GM12873 (cell line): ENCODE measurements around the gene SLC10A2.

Experiments used
- CTCF ChIP-seq: IDR thresholded peaks from 2 replicates; pipeline ENCODE4 v1.5.1; 2012; ENCODE audit warnings: low read depth, mild to moderate bottlenecking, moderate library complexity, low read length, control low read depth; ENCODE audit not compliant: insufficient read depth; ENCODE audit errors: missing control alignments

Gene SLC10A2

GRCh38 chr13:103066079-103066780, at the start of gene SLC10A2:
Gene SLC10A2 (minus strand): TSS chr13:103066417. CDS start chr13:103066249, 168 bp downstream.
- no peak for TF ChIP-seq CTCF

GRCh38 chr13:103107580-103107979, 41.4 kb upstream of the SLC10A2 start:
- TF ChIP-seq CTCF: no peak

- TF ChIP-seq CTCF: no peak
Observed at GRCh38 chr13:103104340-103104739, 38.1 kb upstream of the SLC10A2 start.

GRCh38 chr13:103102482-103102881, 36.3 kb upstream of the SLC10A2 start:
- TF ChIP-seq CTCF: no peak

- TF ChIP-seq CTCF: no peak
Observed at GRCh38 chr13:103101901-103102300, 35.7 kb upstream of the SLC10A2 start.

GRCh38 chr13:103101500-103101899, 35.3 kb upstream of the SLC10A2 start:
- TF ChIP-seq CTCF: no peak

GRCh38 chr13:103100830-103101229, 34.6 kb upstream of the SLC10A2 start:
- no peak for TF ChIP-seq CTCF
